ENCODE data around the gene SYNPO. TPM values are rescaled to one million over a fixed set of nuclear protein-coding genes. Genes with fewer than 3 reads are reported as not detected.

Gene SYNPO
- polyA plus RNA-seq, 1 donor from 2014 or later = not detected

GRCh38 chr5:150618588-150619281 is 21.7 kb upstream of the SYNPO start:
- Histone ChIP-seq H4K20me1 (ENCODE audit: insufficient read depth) (no peaks in the 10 kb centered on the region), H3K9me3 (ENCODE audit: low read length) (no peaks in the 10 kb centered on the region), H3K79me2 (replicated peaks; ENCODE audit: insufficient read depth, low read length) (no peaks in the 10 kb centered on the region), H3K9me2 (ENCODE audit: insufficient read depth, low read length) (no peaks in the 10 kb centered on the region), H3K36me3 (ENCODE audit: insufficient read depth, low read length) (no peaks in the 10 kb centered on the region), H3F3A (ENCODE audit: insufficient read depth, low read length, poor library complexity, severe bottlenecking) (no peaks in the 10 kb centered on the region), H3K4me3 (ENCODE audit: low read length) (no peak overlapping the region), H2AFZ (ENCODE audit: low read depth, low read length) (no peak overlapping the region), H3K4me2 (ENCODE audit: low read length) (no peak overlapping the region), H3K27ac (ENCODE audit: low read length) (no peak overlapping the region), H3K27me3 (ENCODE audit: insufficient read depth, low read depth, low read length) (no peaks in the 10 kb centered on the region), H3K9ac (ENCODE audit: low read length) (no peak overlapping the region)
- no peak for TF ChIP-seq SMC3 (conservative IDR thresholded peaks at IDR 0.05; ENCODE audit: poor library complexity)
- TF ChIP-seq RAD21 (conservative IDR thresholded peaks at IDR 0.05) = no peak
- TF ChIP-seq MXI1 (conservative IDR thresholded peaks at IDR 0.05; ENCODE audit: poor library complexity, severe bottlenecking) = no peak
- TF ChIP-seq CTCF (IDR thresholded peaks at IDR 0.05; ENCODE audit: poor library complexity, severe bottlenecking) = no peak
- TF ChIP-seq EP300 (conservative IDR thresholded peaks at IDR 0.05; ENCODE audit: poor library complexity, severe bottlenecking) = no peak
- no peak for TF ChIP-seq EZH2 (IDR thresholded peaks at IDR 0.05; ENCODE audit: borderline replicate concordance, insufficient read depth, low read length, poor library complexity, severe bottlenecking)
- no peak for TF ChIP-seq REST (IDR thresholded peaks at IDR 0.05; ENCODE audit: borderline replicate concordance)
- TF ChIP-seq TAF1 (IDR thresholded peaks at IDR 0.05; ENCODE audit: low read depth) = no peak
- TF ChIP-seq POLR2AphosphoS5 (IDR thresholded peaks at IDR 0.05) = no peak

- no peak overlapping the region for H3K4me2 ChIP-seq (ENCODE audit: low read length)
- H3K36me3 ChIP-seq (ENCODE audit: insufficient read depth, low read length) = no peaks in the 10 kb centered on the region
- no peaks in the 10 kb centered on the region for H3F3A ChIP-seq (ENCODE audit: insufficient read depth, low read length, poor library complexity, severe bottlenecking)
- H3K4me3 ChIP-seq (ENCODE audit: low read length) = no peak overlapping the region
- H3K27ac ChIP-seq (ENCODE audit: low read length) = no peak overlapping the region
- no peaks in the 10 kb centered on the region for H3K27me3 ChIP-seq (ENCODE audit: insufficient read depth, low read depth, low read length)
- H4K20me1 ChIP-seq (ENCODE audit: insufficient read depth) = no peaks in the 10 kb centered on the region
- H2AFZ ChIP-seq (ENCODE audit: low read depth, low read length) = no peak overlapping the region
- no peaks in the 10 kb centered on the region for H3K9me3 ChIP-seq (ENCODE audit: low read length)
- H3K9me2 ChIP-seq (ENCODE audit: insufficient read depth, low read length) = no peaks in the 10 kb centered on the region
- no peaks in the 10 kb centered on the region for H3K79me2 ChIP-seq (replicated peaks; ENCODE audit: insufficient read depth, low read length)
- H3K9ac ChIP-seq (ENCODE audit: low read length) = no peak overlapping the region
- no peak for TF ChIP-seq MXI1 (conservative IDR thresholded peaks at IDR 0.05; ENCODE audit: poor library complexity, severe bottlenecking)
- TF ChIP-seq REST (IDR thresholded peaks at IDR 0.05; ENCODE audit: borderline replicate concordance) = no peak
- TF ChIP-seq EZH2 (IDR thresholded peaks at IDR 0.05; ENCODE audit: borderline replicate concordance, insufficient read depth, low read length, poor library complexity, severe bottlenecking) = no peak
- TF ChIP-seq SMC3 (conservative IDR thresholded peaks at IDR 0.05; ENCODE audit: poor library complexity) = no peak
- no peak for TF ChIP-seq POLR2AphosphoS5 (IDR thresholded peaks at IDR 0.05)
- no peak for TF ChIP-seq TAF1 (IDR thresholded peaks at IDR 0.05; ENCODE audit: low read depth)
- TF ChIP-seq EP300 (conservative IDR thresholded peaks at IDR 0.05; ENCODE audit: poor library complexity, severe bottlenecking) = no peak
- no peak for TF ChIP-seq RAD21 (conservative IDR thresholded peaks at IDR 0.05)
- no peak for TF ChIP-seq CTCF (IDR thresholded peaks at IDR 0.05; ENCODE audit: poor library complexity, severe bottlenecking)
Measured at GRCh38 chr5:150619359-150620230, 20.9 kb upstream of the SYNPO start.

All from neural cell (in vitro differentiated cells).